Vagina (tissue), 2 donors: ENCODE measurements around the gene GUCY1A1.

Experiments
- POLR2A ChIP-seq, 2 donors: fragments of 450-650 bp; IDR thresholded peaks; one replicate each; pipeline ENCODE4 v1.6.1; 2017; ENCODE audit warnings: antibody characterized with exemption in 2 of 2, mild to moderate bottlenecking in 2 of 2, moderate library complexity in 2 of 2
- TF ChIP-seq, protein P1 (sequence below), 3 experiments: fragments of 450-650 bp in 2 of 3; fragments of 200-600 bp in 1 of 3; sonication (generic) in 1 of 3; IDR thresholded peaks; one replicate each; pipeline ENCODE4 v1.5.1; 2017 to 2019; ENCODE audit warnings: antibody characterized with exemption in 3 of 3, mild to moderate bottlenecking in 2 of 3, moderate library complexity in 2 of 3

DNA sequence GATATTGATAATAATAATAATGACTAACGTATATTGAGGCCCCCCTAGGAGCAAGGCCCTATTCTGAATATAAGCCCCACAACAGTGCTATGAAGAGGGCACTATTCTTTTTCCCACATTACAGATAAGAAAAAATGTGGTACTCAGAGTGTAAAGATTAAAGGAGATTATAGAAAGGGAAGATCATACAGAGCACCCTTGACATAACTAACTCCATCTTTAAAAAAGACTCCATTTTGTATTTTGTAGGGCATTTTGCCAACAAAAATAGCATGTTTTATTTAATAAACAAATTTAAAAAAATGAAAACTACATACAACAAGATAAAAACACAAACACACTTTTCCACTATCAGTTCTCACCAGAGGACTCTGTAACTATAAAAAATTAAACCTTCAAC is 42.1 kb downstream of the GUCY1A1 start:
- TF ChIP-seq, protein P1, sequence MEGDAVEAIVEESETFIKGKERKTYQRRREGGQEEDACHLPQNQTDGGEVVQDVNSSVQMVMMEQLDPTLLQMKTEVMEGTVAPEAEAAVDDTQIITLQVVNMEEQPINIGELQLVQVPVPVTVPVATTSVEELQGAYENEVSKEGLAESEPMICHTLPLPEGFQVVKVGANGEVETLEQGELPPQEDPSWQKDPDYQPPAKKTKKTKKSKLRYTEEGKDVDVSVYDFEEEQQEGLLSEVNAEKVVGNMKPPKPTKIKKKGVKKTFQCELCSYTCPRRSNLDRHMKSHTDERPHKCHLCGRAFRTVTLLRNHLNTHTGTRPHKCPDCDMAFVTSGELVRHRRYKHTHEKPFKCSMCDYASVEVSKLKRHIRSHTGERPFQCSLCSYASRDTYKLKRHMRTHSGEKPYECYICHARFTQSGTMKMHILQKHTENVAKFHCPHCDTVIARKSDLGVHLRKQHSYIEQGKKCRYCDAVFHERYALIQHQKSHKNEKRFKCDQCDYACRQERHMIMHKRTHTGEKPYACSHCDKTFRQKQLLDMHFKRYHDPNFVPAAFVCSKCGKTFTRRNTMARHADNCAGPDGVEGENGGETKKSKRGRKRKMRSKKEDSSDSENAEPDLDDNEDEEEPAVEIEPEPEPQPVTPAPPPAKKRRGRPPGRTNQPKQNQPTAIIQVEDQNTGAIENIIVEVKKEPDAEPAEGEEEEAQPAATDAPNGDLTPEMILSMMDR (IDR thresholded peaks at IDR 0.05) = no peak
- no peak for TF ChIP-seq POLR2A (IDR thresholded peaks at IDR 0.05)
